Measurements from ENCODE around the gene TACO1. TPM values are rescaled to one million over a fixed set of nuclear protein-coding genes. Genes with fewer than 3 reads are reported as not detected.

Gene TACO1
- total RNA-seq (2022; extraction: Qiagen RNA extraction), result 49.3 to 54.5 TPM (median 53.6 TPM) in 5 replicates

DNA sequence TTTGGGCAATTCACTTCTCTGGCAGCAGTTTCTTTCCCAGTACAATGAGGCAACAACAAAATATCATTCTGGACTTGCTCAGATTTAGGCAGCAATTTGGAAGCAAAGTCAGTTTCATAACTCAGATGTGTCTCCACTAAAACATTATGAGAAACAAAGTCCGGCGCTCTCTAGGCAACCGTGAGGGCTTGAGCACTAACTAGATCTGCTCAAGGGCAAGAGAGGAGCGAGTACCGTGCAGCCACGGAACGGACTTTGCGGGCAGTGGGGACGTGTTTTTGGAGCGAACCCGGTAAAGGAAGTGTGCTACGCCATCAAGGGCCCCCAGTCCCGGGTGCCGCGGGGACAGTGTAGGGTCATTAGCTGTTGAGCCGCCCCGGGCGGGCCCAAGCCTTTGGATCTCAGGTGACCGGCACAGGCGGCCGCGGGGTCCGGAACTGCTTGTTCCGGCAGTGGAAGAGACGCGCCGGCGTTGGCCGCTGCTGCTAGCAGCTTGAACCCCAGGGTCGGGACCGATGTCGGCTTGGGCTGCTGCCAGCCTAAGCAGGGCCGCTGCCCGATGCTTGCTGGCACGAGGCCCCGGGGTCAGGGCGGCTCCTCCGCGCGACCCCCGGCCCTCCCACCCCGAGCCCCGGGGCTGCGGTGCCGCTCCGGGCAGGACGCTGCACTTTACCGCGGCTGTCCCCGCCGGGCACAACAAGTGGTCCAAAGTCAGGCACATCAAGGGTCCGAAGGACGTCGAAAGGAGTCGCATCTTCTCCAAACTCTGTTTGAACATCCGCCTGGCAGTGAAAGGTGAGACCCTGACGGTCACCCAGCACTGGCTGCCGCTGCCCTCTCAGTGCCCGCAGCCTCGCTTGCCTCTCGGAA is at the start of gene TACO1:
TSS of gene TACO1 (plus strand) at position 327 of the 870 bp plus-strand sequence. CDS start at position 516, 189 bp downstream.

DNA sequence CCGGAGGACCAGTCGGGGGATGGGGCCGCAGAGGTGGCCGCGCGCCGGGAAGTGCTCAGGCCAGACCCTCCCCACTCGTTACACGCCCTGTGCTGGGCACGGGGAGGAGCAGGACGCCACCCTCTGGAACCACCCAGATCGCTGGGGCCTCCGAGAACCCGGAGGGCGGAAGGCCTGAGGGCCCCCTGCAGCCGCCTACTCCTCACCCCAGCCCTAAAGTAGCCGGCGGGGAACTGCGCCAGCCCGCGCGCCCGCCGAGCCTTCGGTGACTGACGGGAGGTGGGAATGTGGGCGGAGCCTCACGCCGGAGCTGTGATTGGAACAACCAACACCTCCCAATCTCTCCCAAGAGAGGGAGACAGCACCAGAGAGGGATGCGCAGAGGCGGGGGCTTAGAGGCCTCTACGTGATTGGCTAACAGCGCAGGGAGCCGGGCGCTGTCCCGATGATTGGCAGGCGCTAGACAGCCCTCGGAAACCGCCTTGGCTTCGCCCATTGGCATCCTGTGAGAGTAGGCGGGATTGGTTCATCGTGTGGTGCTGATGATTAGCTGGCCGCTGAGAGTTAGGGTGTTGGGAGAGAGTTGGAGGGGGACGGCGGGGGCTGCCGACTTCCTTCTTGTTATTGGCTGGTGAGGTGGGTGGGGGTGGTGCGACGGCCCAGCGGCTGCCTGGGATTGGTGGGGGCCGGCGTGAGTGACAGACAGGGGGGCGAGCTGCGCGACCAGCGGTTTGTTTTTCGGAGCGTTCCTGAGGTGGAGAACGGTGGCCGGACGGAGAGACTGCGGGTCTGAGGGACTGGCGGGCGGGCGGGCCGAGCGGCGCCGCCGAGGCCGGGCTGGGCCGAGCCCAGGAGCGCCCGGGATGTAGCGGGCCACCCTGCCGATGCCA is 21.2 kb downstream of the TACO1 start, which contains the start of gene MAP3K3:
TSS of gene MAP3K3 (plus strand) at position 734 of the 890 bp plus-strand sequence. CDS start 343 bp downstream, outside the sequence.

Other genes with a start within 250 kb of the TACO1 start
- gene CYB561, start 154.6 kb upstream of the TACO1 start, total RNA-seq (2022; extraction: Qiagen RNA extraction), result 24.0 to 33.6 TPM (median 32.9 TPM) in 5 replicates
- 0.31 to 0.99 TPM (median 0.64 TPM) in 5 replicates for gene ACE, start 123.8 kb upstream of the TACO1 start, total RNA-seq (2022; extraction: Qiagen RNA extraction)
- gene KCNH6, start 77.5 kb upstream of the TACO1 start, total RNA-seq (2022; extraction: Qiagen RNA extraction), result not detected in 5 replicates
- gene DCAF7, start 50.4 kb upstream of the TACO1 start, total RNA-seq (2022; extraction: Qiagen RNA extraction), result 42.6 to 65.7 TPM (median 60.9 TPM) in 5 replicates
- 12.2 to 17.8 TPM (median 16.6 TPM) in 5 replicates for gene MAP3K3, start 21.5 kb downstream of the TACO1 start, total RNA-seq (2022; extraction: Qiagen RNA extraction)
- 8.2 to 14.8 TPM (median 13.1 TPM) in 5 replicates for gene LIMD2, start 99.2 kb downstream of the TACO1 start, total RNA-seq (2022; extraction: Qiagen RNA extraction)
- 25.8 to 28.4 TPM (median 27.3 TPM) in 5 replicates for gene STRADA, start 140.9 kb downstream of the TACO1 start, total RNA-seq (2022; extraction: Qiagen RNA extraction)
- gene CCDC47, start 172.7 kb downstream of the TACO1 start, total RNA-seq (2022; extraction: Qiagen RNA extraction), result 86.7 to 139 TPM (median 96.1 TPM) in 5 replicates
- gene DDX42, start 173.3 kb downstream of the TACO1 start, total RNA-seq (2022; extraction: Qiagen RNA extraction), result 89.4 to 111 TPM (median 92.0 TPM) in 5 replicates
- gene PSMC5, start 226.5 kb downstream of the TACO1 start, total RNA-seq (2022; extraction: Qiagen RNA extraction), result 207 to 250 TPM (median 220 TPM) in 5 replicates
- gene FTSJ3, start 226.8 kb downstream of the TACO1 start, total RNA-seq (2022; extraction: Qiagen RNA extraction), result 56.4 to 67.6 TPM (median 56.9 TPM) in 5 replicates
- 54.2 to 65.6 TPM (median 59.7 TPM) in 5 replicates for gene SMARCD2, start 241.8 kb downstream of the TACO1 start, total RNA-seq (2022; extraction: Qiagen RNA extraction)

Measured in A549 treated with CORT108297 at 1 μM for 4 hours (cell line).